NCI-H1417 treated with DMSO at 0.1 percent for 48 hours (cell line): ENCODE results near the gene ORC4.
"Not testable (repeated sequence)": the region's sequence is repeated elsewhere in the genome, so short reads cannot be mapped to it uniquely, and the experiment has no call there.

Source experiments
- DNase-seq: peaks from one replicate; lab custom pipeline; 2025; lab: John Stamatoyannopoulos, UW

ORC4 gene

DNA sequence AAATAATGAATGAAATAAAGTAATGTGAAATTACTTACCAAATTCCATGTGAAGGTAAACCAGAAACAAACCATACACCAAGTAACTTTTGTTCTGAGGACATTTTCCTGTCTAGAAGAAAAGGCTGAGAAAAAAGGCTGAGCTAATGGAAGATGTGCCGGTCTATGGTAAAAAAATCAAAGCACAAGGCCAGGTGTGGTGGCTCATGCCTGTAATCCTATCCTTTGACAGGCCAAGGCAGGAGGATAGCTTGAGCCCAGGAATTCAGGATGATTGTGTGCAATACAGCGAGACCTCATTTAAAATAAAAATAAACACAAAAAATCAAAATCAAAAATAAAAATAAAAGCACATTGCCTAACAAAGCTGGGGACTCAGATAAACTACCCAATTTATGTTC, 6.7 kb downstream of the ORC4 start:
- no peak for DNase-seq

DNA sequence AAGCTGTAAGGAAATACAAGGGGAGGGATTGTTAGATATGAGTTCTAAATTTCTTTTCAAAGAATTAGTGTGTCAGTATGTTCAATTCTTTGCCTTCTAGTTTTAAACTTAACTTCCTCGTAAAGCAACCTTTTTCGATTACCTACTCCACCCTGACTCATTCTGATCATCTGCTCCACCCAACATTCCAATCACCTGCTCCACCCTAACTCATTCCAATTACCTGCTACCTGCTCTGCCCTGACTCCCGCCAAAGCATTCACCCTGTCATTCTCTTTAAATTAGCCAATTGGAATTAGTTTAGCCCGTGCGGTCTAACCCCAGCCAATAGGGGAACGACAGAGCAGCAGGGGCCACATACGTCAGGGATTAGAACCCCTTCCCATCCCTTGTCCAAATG, 12.1 kb downstream of the ORC4 start:
- DNase-seq: not testable (repeated sequence)

DNA sequence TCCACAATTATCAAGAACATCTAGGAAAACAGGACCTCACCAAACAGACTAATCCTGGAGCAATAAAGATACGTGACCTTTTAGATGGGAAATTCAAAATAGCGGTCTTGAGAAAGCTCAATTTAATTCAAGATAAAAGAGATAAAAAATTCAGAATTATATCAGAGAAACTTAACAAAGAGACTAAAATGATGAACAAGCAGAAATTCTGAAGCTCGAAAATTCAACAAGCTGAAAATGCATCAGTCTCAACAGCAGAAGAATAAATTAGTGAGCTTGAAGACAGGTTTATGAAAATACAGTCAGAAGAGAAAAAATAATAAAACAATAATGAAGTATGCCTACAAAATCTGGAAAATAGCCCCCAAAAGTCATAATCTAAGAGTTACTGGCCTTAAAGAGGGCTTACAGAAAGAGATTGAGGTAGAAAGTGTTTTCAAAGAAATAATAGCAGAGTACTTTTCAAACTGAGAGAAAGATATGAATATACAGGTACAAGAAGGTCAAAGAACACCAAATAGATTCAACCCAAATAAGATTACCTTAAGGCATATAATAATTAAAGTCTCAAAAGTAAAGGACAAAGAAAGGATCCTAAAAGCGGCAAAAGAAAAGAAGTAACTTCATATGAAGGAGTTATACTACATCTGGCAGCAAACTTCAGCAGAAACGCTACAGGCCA, 13.2 kb downstream of the ORC4 start:
- DNase-seq: no peak

DNA sequence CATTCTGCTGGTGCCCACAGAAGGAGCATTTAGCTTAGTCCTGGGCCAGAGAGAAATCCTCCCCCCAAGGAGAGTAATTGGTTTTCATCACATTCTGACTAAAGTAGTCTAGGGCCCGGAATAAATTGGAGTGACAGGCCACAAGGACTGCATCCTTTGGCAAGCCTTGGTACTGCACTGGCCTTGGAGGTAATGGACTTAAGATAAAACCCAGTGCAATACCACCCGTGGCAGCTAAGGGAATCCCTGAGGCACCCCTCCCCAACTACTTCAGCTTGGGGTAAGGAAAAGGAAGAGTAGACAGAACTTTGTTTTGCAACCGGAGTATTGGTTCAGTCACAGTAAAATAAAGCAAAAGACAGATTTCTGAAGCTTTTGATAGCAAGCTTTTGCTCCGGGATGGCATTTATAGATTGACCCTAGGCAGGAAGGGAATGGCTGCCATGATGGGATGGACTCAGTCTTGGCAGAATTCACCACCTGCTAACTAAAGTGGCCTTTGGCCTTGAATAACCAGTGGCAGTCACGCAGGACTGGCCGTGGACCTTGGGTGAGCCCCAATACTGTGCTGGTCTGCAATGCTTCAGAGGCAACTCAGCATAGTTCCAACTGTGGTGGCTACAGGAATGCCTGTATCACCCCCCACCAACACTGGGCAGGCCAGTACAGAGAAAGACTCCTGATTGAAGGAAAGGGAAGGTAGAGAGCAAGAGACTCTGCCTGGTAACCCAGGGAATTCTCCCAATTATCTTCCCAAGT, 14.1 kb downstream of the ORC4 start:
- DNase-seq: no peak

DNA sequence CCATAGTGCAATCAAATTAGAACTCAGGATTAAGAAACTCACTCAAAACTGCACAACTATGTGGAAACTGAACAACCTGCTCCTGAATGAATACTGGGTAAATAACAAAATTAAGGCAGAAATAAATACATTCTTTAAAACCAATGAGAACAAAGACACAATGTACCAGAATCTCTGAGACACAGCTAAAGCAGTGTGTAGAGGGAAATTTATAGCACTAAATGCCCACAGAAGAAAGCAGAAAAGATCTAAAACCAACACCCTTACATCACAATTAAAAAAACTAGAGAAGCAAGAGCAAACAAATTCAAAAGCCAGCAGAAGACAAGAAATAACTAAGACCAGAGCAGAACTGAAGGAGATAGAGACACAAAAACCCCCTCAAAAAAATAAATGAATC, 18.1 kb downstream of the ORC4 start:
- DNase-seq: not testable (repeated sequence)

DNA sequence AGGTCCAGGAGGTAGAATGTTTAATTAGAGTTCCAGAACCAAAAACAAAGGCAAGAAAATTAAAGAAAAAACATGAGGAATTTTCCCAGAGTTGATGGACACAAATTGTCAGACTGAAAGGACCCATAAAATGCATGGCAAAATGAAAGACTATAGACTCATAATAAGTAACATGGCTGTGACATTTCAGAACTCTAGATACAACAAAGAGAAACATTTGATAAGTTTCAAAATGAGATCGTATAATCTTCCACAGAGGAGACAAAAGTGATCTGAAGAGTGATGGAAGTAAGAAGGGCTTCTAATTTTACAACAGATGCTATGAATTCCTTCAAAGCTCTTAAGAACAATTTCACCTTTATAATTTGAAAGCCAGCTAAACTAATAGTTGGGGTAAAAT, 20.4 kb downstream of the ORC4 start:
- no peak for DNase-seq

DNA sequence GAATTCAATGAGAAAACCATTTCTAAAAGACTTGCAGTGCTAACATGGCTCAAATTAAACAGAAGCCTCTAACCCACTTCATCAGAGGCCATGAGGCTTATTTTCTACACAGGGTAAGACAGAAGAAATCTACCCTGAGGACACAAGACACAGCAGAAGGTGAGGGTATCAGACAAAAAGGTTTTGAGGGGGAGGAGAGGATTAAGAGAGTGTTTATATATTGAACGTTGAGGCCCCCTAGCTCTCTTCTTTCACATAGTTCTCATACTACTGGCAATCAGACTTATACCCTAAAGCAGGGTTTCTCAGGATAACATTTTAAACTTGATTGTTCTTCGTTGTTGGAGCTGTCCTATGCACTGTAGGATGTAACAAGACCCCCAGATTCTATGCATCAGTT, 21.4 kb downstream of the ORC4 start:
- no peak for DNase-seq

DNA sequence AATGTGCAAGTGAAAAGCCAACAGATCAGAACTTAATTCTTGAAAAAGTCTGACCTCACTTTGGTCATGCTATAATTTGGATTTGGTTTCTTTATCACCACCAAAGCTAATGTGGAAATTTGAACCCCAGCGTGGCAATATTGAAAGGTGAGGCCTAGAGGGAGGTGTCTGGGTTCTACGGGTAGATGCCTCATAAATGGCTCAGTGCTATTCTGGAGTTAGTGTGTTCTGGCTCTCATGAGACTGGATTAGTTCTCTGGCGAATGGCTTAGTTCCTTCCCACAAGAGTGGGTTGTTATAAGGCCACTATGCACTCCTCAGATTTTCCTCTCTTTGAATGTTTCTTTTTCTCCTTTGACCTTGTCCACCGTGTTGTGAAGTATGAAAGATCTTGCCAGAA, 22.3 kb downstream of the ORC4 start:
- no peak for DNase-seq

DNA sequence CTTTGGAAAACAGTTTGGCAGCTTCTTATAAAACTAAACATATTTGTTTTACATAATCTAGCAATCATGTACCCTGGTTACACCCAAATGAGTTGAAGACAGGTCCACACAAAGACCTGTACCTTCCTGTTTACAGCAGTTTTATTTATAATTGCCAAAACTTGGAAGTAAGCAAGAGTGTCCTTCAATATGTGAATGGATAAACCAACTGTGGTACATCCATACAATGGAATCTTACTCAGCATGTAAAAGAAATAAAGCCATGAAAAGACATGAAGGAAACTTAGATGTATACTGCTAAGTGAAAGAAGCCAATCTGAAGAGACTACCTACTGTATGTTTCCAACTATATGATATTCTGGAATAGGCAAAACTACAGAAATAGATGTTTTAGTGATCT, 23.7 kb downstream of the ORC4 start:
- no peak for DNase-seq

DNA sequence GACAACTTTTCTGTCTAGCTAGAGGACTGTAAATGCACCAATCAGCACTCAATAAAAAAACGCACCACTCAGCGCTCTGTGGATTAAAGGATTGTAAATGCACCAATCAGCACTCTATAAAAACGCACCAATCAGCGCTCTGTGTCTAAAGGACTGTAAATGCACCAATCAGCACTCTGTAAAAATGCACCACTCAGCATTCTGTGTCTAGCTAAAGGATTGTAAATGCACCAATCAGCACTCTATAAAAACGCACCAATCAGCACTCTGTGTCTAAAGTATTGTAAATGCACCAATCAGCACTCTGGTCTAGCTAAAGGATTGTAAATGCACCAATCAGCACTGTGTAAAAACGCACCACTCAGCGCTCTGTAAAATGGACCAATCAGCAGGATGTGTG, 25.6 kb downstream of the ORC4 start:
- not testable (repeated sequence) for DNase-seq

DNA sequence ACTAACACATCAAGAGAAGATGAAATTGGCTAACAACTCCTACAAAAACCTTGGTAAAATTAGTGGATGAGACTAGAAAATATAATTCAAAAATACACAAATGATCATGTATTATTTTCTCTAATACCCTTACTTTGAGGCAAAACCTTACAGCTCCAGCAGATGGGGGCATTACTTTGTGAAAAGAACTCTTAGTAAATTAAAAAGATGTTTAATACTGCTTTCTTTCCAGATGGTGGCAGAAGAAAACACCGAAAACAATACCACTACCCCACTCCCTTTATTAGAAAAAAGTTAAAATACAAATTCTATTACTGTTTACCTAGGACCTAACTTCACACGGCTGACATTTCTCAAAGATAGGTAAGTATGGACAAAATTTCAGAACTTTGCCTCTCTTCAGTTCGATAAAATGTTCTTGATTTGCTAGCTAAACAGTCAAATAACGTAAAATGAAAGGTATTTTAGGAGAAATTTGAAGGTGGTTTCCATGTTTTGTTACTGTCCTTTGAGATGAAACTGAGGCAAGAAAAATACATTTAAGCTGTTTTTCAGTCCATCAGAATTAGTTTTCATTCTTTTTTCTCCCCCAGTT, 30.6 kb downstream of the ORC4 start:
- no peak for DNase-seq

DNA sequence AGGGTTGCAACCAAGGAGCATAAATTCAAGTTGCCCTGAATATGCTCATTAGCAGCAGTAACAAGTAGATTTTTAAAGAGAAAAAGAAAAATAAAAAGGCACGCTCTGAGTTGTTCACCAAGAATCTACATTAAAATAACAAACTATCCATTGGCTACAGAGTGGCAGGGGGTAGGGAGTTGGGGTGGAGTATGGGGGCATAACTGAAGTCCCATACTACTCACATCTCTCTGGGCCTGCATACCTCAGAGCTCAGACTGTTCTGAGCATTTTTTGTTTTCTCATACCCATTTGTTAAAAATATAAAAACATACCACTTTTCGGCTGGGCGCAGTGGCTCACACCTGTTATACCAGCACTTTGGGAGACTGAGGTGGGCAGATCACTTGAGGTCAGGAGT, 31.4 kb downstream of the ORC4 start:
- no peak for DNase-seq

DNA sequence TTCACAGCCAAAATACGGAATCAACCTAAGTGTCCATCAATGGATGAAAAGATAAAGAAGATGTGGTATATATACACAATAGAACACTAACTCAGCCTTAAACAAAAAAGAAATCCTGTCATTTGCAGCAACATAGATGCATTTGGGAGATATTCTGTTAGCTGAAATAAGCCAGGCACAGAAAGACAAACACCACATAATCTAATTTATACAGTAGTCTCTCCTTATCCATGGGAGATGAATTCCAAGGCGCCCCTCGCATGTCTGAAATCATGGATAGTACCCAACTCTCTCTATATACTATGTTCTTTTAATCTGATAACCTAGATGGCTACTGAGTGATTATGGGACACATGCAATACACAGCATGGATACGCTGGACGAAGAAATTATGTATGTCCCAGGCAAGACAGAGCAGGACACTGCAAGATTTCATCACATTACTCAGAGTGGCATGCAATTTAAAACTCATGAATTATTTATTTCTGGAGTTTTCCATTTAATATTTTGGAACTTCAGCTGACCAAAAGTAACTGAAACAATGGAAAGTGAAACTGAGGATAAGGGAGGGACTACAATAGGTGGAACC, 39.5 kb downstream of the ORC4 start:
- no peak for DNase-seq

DNA sequence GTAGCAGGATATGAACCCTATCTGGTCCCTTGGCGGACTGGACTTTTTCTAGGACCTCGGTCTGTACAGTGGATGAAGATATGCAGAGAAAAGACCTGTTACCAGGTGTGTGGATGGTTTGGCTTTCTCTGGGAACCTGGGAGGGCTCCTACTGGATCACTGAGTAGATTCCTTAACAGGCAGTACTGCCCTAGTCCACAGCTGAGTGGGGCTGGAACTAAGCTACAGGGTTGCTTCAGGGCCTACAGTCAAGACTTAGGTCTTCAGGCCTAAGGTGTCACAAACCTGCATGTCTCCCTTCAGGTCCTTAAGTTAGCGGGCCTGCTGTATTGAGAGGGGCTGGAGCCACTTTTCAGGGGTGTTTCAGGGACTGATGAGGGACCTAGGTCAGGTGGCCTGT, 42.9 kb downstream of the ORC4 start:
- DNase-seq: no peak

DNA sequence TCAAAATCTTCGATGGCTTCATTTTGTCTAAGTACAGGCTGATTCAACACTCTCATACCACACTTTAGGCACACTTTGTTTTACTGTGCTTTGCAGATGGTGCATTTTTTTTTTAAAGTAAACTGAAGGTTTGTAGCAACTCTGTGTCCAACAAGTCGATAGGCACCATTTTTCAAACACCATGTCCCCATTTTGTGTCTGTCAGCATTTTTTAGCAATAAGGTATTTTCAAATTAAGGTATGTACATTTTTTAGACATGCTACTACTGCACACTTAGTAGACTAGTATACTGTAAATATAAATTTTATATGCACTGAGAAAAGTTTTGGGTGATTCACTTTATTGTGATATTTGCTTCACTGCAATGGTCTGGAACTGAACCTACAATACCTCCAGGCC, 44.4 kb downstream of the ORC4 start:
- no peak for DNase-seq

DNA sequence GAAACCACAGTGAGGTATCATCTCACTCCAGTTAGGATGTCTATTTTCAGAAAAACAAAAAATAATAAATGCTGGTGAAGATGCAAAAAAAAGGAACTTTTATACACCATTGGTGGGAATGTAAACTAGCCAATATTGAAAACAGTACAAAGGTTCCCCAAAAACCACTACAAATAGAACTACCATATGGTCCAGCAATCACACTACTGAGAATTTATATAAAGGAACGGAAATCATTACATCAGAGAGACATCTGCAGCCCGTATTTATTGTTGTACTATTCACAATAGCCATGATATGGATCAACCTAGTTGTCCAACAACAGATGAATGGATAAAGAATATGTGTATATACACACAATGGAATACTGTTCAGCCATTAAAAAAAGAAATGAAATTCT, 52.0 kb downstream of the ORC4 start:
- DNase-seq: no peak

DNA sequence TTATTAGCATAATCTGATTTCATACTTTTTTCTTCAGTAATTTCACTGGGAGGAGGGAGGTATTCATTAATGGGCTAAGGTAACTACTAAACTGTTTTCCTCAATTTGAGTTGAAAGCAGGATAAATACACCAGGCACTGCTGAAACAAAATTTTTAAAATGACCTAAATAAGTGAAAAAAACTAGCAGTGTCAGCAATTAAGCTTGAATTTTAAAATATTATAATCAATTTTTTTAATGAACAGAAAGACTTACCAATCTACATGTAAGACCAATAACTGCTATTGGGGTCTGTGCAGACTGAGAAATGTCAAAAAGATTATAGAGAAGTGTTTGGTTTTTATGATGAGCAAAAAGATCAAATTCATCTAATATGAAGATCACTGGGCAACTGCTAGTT, 68.4 kb downstream of the ORC4 start:
- no peak for DNase-seq

DNA sequence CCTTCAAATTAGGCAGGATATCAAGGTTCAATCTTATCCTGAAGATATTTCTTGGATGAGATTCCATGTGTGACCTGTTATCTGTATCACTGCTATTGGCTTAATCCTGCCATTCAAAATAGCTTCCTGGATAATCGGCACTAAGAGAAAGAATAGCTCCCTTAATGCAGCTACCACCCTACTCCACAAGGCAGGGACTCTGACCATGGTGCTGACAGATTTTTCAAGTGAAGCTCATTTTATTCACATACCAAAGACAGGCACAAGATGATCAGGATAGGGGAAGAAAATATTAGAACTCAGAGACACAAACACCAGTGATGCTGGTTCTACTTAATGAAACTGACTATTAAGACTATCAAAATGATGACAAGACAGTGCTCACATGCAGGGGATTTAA, 74.9 kb downstream of the ORC4 start:
- no peak for DNase-seq

DNA sequence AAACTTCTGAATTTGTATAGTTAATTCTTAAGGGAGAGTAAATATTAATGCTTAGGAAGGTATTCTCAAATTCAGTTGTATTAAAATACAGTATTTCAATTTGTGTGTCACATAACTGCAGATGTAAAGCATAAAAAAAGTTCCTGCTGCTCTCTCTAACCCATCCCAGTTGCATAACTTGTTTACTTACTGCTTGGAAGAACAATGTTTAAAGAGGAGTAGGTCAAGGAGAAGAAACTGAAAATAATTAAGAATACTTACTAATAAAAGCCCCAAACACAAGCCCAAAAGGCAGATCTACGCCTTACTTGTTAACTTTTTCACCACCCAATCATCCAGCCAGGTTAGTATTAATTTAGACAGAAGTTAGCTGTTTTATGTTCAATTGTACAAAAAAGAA, 81.2 kb downstream of the ORC4 start:
- no peak for DNase-seq

DNA sequence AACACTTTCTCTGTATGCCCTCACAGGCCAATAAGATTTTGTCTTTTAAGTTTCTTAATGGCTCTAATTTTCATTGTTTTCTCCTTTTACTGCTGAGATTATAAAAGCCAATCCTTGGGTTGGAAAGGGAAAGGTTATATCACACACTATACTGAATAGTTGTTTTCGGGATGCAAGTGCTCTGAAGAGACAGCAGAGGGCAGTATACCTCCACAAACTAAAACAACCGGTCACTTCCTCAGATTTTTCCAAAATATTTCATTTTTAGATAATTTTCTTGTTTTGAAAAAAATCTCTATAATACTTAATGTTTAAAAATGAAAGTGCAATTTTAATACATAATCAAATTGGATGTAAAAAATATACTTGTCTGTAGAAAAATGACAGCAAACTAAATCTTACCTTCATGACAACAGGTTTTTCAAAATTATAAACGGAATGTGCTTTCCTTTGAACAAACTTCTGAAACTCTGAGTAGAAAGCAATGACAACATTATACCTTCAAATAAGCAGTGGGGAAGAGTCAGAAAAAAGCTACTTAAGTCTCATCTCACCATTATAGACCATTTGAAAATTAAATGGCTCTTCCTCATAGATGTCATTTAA, 82.7 kb downstream of the ORC4 start:
- DNase-seq: no peak

DNA sequence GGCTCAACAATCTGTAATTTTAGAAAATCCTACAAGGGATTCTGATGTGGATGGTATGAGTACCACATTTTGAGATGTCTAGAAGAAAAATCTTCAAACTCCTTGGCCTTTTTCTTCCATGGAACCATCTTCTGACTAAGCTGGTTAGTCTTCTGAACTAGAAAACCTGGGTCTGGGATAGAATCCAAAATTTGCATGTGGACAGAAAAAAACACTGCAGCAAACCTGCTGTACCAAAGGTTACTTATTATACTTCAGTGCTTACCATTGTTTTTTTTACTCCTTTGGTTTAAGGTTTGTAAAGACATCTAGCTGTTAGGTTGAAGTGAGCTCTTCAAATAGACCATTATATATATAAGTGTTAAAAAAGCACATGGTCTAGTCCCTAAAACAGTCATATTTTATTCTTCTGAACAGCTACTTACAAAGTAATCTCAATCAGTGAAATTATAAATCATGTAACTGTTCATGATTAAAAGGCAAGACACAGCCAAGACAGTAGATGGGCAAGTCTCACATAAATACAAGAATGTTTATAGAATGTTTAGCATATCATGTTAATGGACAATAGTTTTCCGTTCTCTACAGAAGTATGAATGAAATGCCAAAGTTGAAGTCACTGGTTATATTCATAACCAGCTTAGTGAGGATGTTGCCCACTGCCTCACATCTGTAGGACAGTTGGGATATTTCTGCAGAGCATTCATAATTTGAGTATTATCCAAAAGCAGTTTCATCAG, 85.5 kb downstream of the ORC4 start:
- DNase-seq: no peak

DNA sequence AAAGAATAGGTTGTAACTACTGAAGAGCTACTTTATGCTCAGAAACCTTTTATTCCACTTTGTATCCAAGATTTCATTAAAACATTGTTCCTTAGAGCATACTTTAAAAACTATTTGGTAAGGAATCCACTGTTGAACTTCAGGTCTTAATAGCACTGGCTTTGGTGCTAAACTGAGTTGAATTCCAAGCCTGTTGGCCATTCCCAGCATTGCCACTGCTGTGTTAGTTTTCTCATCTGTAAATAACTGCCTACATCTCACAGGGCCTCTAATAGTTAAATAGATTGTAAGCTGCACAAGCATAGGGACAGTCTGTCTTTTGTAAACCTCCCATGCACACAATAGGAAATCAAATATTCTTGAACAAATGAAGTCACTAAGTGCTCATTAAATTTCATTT, 86.6 kb downstream of the ORC4 start:
- no peak for DNase-seq
